ENCODE results near the gene CRYAB. TPM values are rescaled to one million over a fixed set of nuclear protein-coding genes. Genes with fewer than 3 reads are reported as not detected.

Gene CRYAB
- total RNA-seq, 1 experiment from 2014 or later, result not detected

GRCh38 chr11:111925953-111926352, 14.4 kb upstream of the CRYAB start:
- H3K9me2 ChIP-seq (ENCODE audit: insufficient read depth), result no peaks in the 10 kb centered on the region
- no peaks in the 10 kb centered on the region for H3K9me3 ChIP-seq (ENCODE audit: insufficient read depth, low read depth)
- H3K4me1 ChIP-seq (replicated peaks; ENCODE audit: insufficient read depth), result peaks cover 36% of the 10 kb centered on the region
- H3K27me3 ChIP-seq (ENCODE audit: insufficient read depth, low read depth), result no peaks in the 10 kb centered on the region
- peak overlapping the region; percentile 62 for H3K27ac ChIP-seq
- ChIA-PET CTCF (interaction anchor here (0.5 to 1.6 kb wide), 4 partner anchors 48 to 354 kb away, joined by 3 to 7 read pairs (median 4); no protein-coding TSS in a partner anchor), POLR2A (ENCODE audit: unreplicated experiment) (interaction anchor here (0.5 to 1.6 kb wide), 2 partner anchors 56 to 345 kb away, joined by 3 to 7 read pairs; no protein-coding TSS in a partner anchor)
- TF ChIP-seq EZH2 (IDR thresholded peaks at IDR 0.05; ENCODE audit: low read depth), result no peak
- TF ChIP-seq CTCF (conservative IDR thresholded peaks at IDR 0.05), result no peak
- peak overlapping the region; percentile 81 for H2AFZ ChIP-seq
- H3K4me2 ChIP-seq, result peak overlapping the region; percentile 77
- BruUV-seq (replicated peaks), result no TSS peak
- H3K36me3 ChIP-seq (ENCODE audit: low read depth), result no peaks in the 10 kb centered on the region
- H4K20me1 ChIP-seq (ENCODE audit: insufficient read depth), result no peaks in the 10 kb centered on the region
- peak overlapping the region; percentile 59; the same call in 1 of the 2 replicates for H3K4me3 ChIP-seq
- intact Hi-C loops (cut with micrococcal nuclease; ENCODE audit: unreplicated experiment), result loop anchor here (1.0 to 2.0 kb wide), 2 partner anchors 47 to 57 kb away; partner anchors contain the start of genes CFAP68 and FDXACB1
- DNase-seq, result no peak
- H3K79me2 ChIP-seq (ENCODE audit: low read depth), result no peaks in the 10 kb centered on the region
- H3F3A ChIP-seq (ENCODE audit: insufficient read depth, low read depth), result peaks cover 24% of the 10 kb centered on the region

- BruUV-seq (replicated peaks), result no TSS peak
Measured at GRCh38 chr11:111923951-111924350, 12.4 kb upstream of the CRYAB start.

GRCh38 chr11:111923351-111923788, 11.8 kb upstream of the CRYAB start:
- Histone ChIP-seq H3K79me2 (ENCODE audit: low read depth) (no peaks in the 10 kb centered on the region), H3K27me3 (ENCODE audit: insufficient read depth, low read depth) (no peaks in the 10 kb centered on the region), H2AFZ (peak overlapping the region; percentile 36; the same call in 1 of the 2 replicates), H3K4me3 (no peak overlapping the region), H3F3A (ENCODE audit: insufficient read depth, low read depth) (peaks cover 36% of the 10 kb centered on the region), H3K9me2 (ENCODE audit: insufficient read depth) (no peaks in the 10 kb centered on the region), H3K36me3 (ENCODE audit: low read depth) (no peaks in the 10 kb centered on the region), H3K27ac (peak overlapping the region; percentile 30), H3K4me2 (peak overlapping the region; percentile 24), H3K9me3 (ENCODE audit: insufficient read depth, low read depth) (no peaks in the 10 kb centered on the region), H4K20me1 (ENCODE audit: insufficient read depth) (no peaks in the 10 kb centered on the region), H3K4me1 (replicated peaks; ENCODE audit: insufficient read depth) (peaks cover 46% of the 10 kb centered on the region)
- DNase-seq, result no peak
- intact Hi-C loops (cut with micrococcal nuclease; ENCODE audit: unreplicated experiment), result no loop called here
- ChIA-PET CTCF (no interaction called here), POLR2A (ENCODE audit: unreplicated experiment) (no interaction called here)
- BruUV-seq (replicated peaks), result no TSS peak
- TF ChIP-seq CTCF (conservative IDR thresholded peaks at IDR 0.05) (no peak), EZH2 (IDR thresholded peaks at IDR 0.05; ENCODE audit: low read depth) (no peak)

More at GRCh38 chr11:111923951-111924350, 12.4 kb upstream of the CRYAB start:
- H3K4me1 ChIP-seq (replicated peaks; ENCODE audit: insufficient read depth), result peaks cover 44% of the 10 kb centered on the region
- no peaks in the 10 kb centered on the region for H3K36me3 ChIP-seq (ENCODE audit: low read depth)
- no peaks in the 10 kb centered on the region for H3K27me3 ChIP-seq (ENCODE audit: insufficient read depth, low read depth)
- H3F3A ChIP-seq (ENCODE audit: insufficient read depth, low read depth), result peaks cover 33% of the 10 kb centered on the region
- no peaks in the 10 kb centered on the region for H4K20me1 ChIP-seq (ENCODE audit: insufficient read depth)
- H2AFZ ChIP-seq, result no peak overlapping the region
- H3K9me2 ChIP-seq (ENCODE audit: insufficient read depth), result no peaks in the 10 kb centered on the region
- H3K4me3 ChIP-seq, result no peak overlapping the region
- no peak overlapping the region for H3K4me2 ChIP-seq
- H3K27ac ChIP-seq, result no peak overlapping the region; the same call in 1 of the 2 replicates
- H3K79me2 ChIP-seq (ENCODE audit: low read depth), result no peaks in the 10 kb centered on the region
- TF ChIP-seq CTCF (conservative IDR thresholded peaks at IDR 0.05), result no peak
- TF ChIP-seq EZH2 (IDR thresholded peaks at IDR 0.05; ENCODE audit: low read depth), result no peak
- H3K9me3 ChIP-seq (ENCODE audit: insufficient read depth, low read depth), result no peaks in the 10 kb centered on the region
- ChIA-PET CTCF (no interaction called here), POLR2A (ENCODE audit: unreplicated experiment) (no interaction called here)
- intact Hi-C loops (cut with micrococcal nuclease; ENCODE audit: unreplicated experiment), result no loop called here
- no peak for DNase-seq
